ENCODE results near the gene KLF3. TPM values are rescaled to one million over a fixed set of nuclear protein-coding genes. Genes with fewer than 3 reads are reported as not detected.
A peak's percentile ranks its signal among the peaks of the same experiment; 100 is the strongest.

The KLF3 gene
- total and polyA plus RNA-seq, 11 donors: 7.4 to 36.4 (median 20.8) TPM

- intact Hi-C loops (cut with DNase I): no loop called here
- H3K4me1 ChIP-seq: peaks cover 0 to 4% (median 0%) of the 10 kb centered on the region in 12 donors
- DNase-seq: no peak
- peaks cover 0 to 10% (median 0%) of the 10 kb centered on the region in 12 donors for H3K9me3 ChIP-seq
- 86 to 92% (median 87%) methylated on average over 3 of the region's 3 CpGs for WGBS, 4 donors
- no peak overlapping the region for H3K27ac ChIP-seq
- H3K27me3 ChIP-seq: no peaks in the 10 kb centered on the region
- no peak for ATAC-seq
- no peak overlapping the region for H3K4me3 ChIP-seq
- TF ChIP-seq CTCF (IDR thresholded peaks at IDR 0.05) (no peak), POLR2A (IDR thresholded peaks at IDR 0.05) (no peak)
- H3K36me3 ChIP-seq: no peaks in the 10 kb centered on the region
These were observed 52.3 kb downstream of the KLF3 start for GRCh38 chr4:38716256-38716655.

- TF ChIP-seq CTCF (IDR thresholded peaks at IDR 0.05) (no peak), POLR2A (IDR thresholded peaks at IDR 0.05) (no peak)
- Histone ChIP-seq H3K4me1 (peaks cover 0 to 4% (median 0%) of the 10 kb centered on the region in 12 donors), H3K36me3 (no peaks in the 10 kb centered on the region), H3K27ac (peak overlapping the region in 2 of 12 donors; percentile 9 to 22), H3K9me3 (peaks cover 0 to 6% (median 0%) of the 10 kb centered on the region in 12 donors), H3K4me3 (no peak overlapping the region), H3K27me3 (no peaks in the 10 kb centered on the region)
- intact Hi-C loops (cut with DNase I): no loop called here
- DNase-seq: peak in 2 of 5 donors; percentile 48 to 50
- ATAC-seq: peak; percentile 61 to 94 (median 84)
- WGBS, 4 donors: 37 to 50% (median 44%) methylated on average over 5 of the region's 5 CpGs
These were observed 53.6 kb downstream of the KLF3 start for GRCh38 chr4:38717604-38718003.

GRCh38 chr4:38723114-38723513 is 59.1 kb downstream of the KLF3 start:
- 70 to 96% (median 87%) methylated on average over 4 of the region's 4 CpGs for WGBS, 4 donors
- Histone ChIP-seq H3K9me3 (no peaks in the 10 kb centered on the region), H3K36me3 (no peaks in the 10 kb centered on the region), H3K27me3 (no peaks in the 10 kb centered on the region), H3K27ac (no peak overlapping the region), H3K4me1 (peaks cover 0 to 8% (median 0%) of the 10 kb centered on the region in 12 donors), H3K4me3 (no peak overlapping the region)
- TF ChIP-seq POLR2A (IDR thresholded peaks at IDR 0.05): no peak
- TF ChIP-seq CTCF (IDR thresholded peaks at IDR 0.05): no peak
- intact Hi-C loops (cut with DNase I): no loop called here
- ATAC-seq: peak in 1 of 4 donors; percentile 13
- DNase-seq: no peak

- H3K9me3 ChIP-seq: no peaks in the 10 kb centered on the region
- ATAC-seq: no peak
- no peaks in the 10 kb centered on the region for H3K27me3 ChIP-seq
- H3K4me3 ChIP-seq: no peak overlapping the region
- DNase-seq: no peak
- TF ChIP-seq POLR2A (IDR thresholded peaks at IDR 0.05) (no peak), CTCF (IDR thresholded peaks at IDR 0.05) (no peak)
- peaks cover 0 to 8% (median 0%) of the 10 kb centered on the region in 12 donors for H3K4me1 ChIP-seq
- H3K27ac ChIP-seq: no peak overlapping the region
- H3K36me3 ChIP-seq: no peaks in the 10 kb centered on the region
- intact Hi-C loops (cut with DNase I): no loop called here
- 82 to 88% (median 86%) methylated on average over 7 of the region's 7 CpGs for WGBS, 4 donors
These were observed 59.9 kb downstream of the KLF3 start for GRCh38 chr4:38723726-38724474.

All from heart left ventricle (tissue), 16 donors.